CD4-positive, alpha-beta T cell treated with Interleukin-6 at 100 ng/mL for 8 hours (primary cell): Measurements from ENCODE around the gene NKD1.

Experiments used
- DNase-seq: peaks from one replicate; pipeline ENCODE4 v3.0.0-alpha.2; 2020; ENCODE audit warnings: mixed read lengths, low spot score

The NKD1 gene

DNA sequence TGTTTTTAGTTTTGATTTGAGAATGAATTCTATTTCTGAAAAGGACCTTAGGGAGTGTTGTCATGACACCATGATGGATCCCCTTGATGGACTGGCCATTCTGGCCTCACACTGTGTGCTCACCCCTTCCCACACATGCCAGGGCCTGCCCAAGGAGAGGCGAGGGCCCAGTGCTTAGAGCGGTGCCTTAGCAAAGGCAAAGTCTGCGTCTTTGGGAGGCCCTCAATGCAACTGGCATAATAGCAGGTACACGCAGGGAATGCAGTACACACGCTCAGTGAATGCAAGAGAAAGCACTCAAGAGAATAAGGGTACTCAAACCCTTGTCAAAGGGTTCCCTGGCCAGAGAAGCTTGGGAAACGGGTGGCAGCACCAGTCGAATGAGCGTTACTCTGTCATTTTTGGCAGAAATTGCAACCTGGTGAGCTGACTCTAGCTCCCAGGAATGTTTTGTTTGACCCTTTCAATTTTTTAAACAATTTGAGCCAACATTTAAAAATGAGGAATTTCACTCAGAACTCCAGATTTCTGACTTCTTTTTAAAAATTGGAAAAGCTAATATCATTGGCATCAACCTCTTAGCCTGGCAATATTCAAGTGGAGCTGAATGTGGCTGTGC is 32.1 kb downstream of the NKD1 start:
- no peak for DNase-seq

DNA sequence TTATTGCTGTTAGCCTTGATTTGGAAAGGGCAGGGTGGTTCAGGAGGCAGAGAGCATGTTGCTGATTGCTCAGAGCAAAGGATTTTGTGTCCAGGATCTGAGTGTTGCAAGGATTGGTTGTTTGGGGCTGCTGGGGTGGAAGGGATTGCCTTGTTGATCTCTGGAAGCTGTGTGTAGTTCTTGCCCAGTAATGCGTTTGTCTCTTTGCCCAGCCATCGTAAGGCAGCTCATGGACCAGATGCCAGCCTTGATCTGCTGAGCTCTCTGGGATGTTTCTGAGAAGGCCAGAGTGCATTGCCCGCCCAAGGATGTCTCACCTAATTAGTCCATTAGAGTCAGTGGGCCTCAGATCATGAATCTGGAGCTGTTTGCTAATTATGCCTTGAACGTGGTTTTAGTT is 33.6 kb downstream of the NKD1 start:
- DNase-seq: no peak

GRCh38 chr16:50583211-50583610 is 35.0 kb downstream of the NKD1 start:
- DNase-seq: no peak

GRCh38 chr16:50584033-50584722 is 36.0 kb downstream of the NKD1 start:
- DNase-seq: no peak

DNA sequence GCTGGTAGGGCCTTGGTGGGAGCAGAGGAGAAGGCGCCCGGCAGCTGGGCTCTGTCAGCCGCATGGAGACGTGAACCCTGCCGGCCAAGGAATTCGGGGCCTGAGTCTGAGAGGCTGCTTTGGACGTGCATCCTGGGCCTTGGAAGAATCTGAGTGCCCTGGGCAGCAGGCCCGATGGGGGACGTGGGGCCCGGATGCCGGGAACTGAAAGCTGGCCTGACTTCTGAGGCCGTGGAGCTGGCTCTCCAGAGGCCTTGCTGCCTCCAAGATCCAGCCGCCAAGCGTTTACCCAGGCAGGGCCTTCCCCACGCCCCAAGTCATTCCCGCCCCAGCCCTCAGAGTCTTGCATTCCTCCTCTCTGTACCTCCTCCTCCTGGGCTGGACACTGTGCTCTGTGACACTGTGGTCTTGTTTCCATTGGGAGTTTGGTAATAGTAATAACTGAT is 37.2 kb downstream of the NKD1 start:
- no peak for DNase-seq

DNA sequence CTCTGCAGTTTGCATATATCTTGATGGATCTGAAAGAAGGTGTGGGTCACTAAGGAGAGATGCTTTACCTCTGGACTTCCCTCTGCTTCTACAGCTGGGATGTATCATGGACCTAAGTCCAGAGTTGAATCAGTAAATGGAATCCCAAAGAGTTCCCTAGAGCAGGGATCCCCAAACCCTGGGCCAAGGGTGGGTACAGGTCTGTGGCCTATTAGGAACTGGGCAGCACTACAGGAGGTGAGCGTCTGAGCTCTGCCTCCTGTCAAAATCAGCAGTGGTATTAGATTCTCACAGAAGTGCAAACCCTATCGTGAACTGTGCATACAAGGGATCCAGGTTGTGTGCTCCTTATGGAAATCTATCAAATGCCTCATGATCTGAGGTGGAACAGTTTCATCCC is 39.3 kb downstream of the NKD1 start:
- no peak for DNase-seq

GRCh38 chr16:50588276-50588675 is 40.1 kb downstream of the NKD1 start:
- no peak for DNase-seq

DNA sequence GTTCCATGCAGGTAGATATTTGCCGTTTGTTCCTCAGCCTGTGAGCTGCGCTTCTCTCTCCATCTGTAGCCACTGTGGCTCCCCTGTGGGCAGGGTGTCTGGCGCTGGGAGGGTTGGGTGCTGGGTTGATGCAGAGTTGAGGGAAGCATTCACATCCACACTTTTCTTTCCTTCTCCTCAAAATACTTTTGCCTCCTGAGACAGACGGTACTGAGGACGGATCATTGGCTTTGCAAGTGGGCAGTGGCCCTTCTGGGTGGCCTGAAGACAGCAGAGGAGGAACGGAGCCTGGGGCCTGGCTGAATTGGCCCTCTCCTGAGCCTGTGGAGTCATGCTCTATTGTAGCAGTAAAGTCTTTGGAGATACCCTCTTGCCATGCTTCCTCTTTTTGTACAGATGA is 43.0 kb downstream of the NKD1 start:
- no peak for DNase-seq

GRCh38 chr16:50591800-50592771 is 43.9 kb downstream of the NKD1 start:
- DNase-seq: no peak

- DNase-seq: no peak
Measured at GRCh38 chr16:50592996-50593395, 44.8 kb downstream of the NKD1 start.

DNA sequence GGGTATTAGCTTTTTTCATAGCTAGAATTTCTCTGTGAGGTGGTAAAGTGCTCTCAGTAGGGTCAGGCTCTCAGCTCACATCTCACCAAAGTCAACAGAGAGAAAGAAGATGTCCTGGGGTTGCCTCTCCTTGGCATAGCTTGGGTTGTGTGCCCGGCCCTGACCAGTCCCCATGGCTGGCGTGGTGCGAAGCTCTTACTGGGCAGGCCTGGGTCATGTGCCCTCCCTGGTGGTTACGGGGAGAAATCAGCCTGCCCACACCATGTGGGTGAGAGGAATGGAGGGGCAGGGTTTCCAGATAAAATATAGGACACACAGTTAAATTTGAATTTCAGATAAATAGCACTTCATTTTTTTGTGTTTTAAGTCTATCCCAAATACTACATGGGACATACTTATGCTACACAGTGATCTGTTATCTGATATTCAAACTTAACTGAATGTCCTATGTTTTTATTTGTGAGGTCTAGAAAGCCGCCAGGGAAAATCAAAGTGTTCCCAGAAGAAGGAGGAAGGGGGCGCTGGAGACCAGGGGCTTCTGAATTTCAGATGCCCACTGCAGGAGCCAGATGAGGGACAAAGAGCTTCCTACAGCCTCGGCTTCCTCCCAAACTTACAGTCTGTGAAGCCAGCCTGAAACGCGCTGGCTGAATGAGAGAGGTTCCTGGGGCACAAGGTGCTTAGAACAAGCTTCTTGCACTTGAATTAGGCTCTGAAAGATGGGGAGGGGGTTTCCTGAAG is 45.4 kb downstream of the NKD1 start:
- no peak for DNase-seq

DNA sequence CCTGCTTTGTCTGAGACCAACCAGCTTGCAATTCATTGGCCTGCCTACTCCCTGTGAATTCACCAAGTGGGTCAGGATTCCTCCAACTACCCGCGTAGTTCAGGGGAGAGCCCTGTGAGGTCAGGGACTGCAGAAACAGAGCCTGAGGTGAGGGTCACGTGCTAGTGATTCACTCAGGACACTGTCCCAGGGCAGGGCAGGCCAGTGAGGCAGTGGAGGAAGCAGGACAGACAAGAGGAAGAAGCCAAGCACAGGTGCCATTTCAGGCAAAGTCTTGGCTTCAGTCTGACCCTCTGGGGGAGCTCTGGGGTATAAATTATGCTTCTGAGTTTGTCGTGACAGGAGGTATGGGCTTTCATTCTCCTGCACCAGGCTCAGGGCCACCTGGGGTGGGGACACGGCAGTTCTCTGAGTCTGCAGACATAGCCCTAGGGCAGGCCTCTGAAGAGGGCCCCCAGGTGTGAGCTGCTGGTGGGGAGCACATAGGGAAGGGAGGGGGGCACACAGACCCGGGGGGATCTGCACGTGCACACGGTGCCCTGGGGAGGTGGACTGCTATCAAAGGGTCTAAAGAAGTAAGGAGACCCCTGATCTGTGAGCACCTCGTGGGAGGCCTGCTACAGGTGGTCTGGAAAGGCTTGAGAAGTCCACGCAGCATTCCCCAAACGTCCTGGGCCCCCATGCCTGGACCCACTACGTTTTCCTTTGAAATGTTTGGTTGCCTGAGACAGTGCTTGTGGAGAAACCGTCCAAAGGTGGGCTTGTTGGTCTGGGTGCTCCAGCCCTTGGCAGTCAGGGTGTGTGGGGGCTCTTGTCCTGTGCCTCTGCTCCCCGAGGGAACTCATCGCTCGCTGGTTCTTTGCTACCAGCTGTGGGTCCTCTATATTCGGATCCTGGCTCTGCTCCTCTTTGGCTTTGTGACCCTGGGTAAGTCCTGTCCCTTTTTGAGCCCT is 46.4 kb downstream of the NKD1 start:
- DNase-seq: no peak

GRCh38 chr16:50595859-50596258 is 47.7 kb downstream of the NKD1 start:
- no peak for DNase-seq

GRCh38 chr16:50596762-50597450 is 48.7 kb downstream of the NKD1 start:
- no peak for DNase-seq

DNA sequence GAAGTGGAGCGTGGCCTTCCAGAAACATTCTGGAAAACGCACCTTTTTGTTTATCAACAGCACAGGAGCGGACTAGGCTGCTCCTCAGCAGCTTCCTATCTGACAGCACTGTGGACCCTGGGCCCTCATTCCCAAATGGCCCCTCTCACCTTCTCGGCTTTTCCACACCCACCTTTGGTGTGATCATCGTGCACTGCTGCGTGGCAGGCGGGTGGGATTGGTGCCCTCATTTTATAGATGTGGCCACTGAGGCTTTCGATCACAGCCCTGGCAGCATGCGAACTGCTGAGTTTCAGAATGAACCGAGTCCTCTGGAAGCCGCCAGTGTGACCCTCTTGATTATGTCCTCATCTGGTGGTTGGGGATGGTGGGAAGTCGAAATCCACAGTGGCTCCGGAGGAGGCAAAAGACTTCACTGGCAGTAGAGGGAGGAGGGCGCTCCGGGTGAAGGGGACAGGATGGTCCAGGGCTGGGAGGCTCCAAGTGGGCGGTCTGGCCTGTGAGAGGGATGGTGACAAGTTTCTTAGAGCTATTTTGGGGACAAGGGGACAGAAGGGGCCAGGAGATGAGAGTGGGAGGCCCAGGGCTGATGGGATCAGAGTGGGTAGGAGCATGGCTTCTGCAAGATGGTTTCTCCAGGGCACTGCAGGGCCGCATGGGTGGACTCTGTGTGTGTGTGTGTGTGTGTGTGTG is 49.5 kb downstream of the NKD1 start:
- DNase-seq: no peak

DNA sequence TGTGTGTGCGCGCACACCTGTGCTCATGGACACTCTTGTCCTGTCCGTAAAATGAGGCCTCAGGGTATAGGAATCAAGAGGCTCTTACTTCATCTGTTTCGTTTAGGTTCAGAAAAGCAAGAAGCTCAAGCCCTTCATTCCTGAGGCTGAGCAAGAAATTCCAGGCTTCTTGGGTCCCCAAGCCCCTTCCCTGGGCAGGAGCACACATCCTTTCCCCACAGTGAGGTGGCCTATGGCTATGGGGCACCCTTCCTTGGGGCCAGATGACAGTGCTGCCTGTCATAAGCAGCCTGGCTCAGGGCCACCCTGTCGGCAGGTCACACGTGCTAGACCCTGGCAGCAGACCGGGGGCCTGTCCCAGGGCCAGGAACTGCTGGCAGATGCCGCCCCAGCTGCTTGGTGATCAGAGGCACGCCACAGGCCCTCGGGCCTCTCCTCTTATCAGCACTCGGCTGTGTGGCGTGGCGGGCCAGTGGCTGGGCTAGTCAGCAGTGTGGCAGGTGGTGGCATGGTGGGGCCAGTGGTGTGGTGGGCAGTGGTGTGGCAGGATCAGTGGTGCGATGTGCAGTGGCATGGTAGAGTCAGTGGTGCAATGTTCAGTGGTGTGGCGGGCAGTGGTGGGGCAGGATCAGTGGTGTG is 50.2 kb downstream of the NKD1 start:
- DNase-seq: no peak

DNA sequence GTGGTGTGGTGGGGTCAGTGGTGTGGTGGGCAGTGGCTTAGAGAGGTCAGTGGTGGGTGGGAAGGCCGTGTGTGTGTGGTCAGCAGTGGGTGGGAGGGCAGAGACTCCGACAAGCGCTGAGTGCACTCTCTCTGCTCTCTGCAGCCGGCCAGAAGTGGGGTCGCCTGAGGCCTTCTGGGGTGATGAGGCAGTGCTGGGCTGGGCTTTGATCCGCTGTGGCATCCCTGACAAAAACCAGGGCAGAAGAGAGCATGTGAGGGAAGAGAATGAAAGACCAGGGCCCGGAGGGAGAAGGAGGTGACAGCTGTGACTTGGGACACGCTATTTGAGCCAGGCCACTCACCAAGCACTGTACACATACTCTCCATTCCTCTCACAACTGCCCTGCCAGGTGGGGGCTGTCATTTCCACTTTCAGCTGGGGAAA is 50.8 kb downstream of the NKD1 start:
- no peak for DNase-seq

DNA sequence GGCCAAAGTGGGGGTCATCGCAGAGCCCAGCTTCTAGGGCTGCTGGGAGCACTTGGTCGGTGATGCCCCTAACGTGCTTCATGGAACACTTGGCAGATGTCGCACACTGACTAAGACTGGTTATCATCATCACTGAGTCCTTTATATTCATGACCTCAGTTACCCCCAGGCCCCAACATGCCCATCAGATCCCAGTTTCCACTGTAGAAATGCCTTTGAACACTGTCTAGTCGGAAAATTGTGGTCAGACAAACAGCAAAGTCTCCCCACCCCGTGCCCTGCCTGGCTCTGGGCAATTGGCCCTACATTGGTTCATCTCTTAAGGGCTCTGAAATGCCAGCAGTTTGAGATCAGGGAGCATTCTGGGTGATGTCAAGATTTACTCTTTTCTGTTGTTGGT is 51.3 kb downstream of the NKD1 start:
- no peak for DNase-seq
